Measurements from ENCODE around the gene AHCYL2. TPM values are rescaled to one million over a fixed set of nuclear protein-coding genes. Genes with fewer than 3 reads are reported as not detected.
A peak's percentile ranks its signal among the peaks of the same experiment; 100 is the strongest.

AHCYL2 gene
- total and polyA plus RNA-seq, 2 experiments from 2014 or later = 7.8 to 29.4 TPM

- Histone ChIP-seq H2AFZ (no peak overlapping the region), H4K20me1 (replicated peaks; ENCODE audit: insufficient read depth) (no peaks in the 10 kb centered on the region), H3K9me2 (ENCODE audit: insufficient read depth) (no peaks in the 10 kb centered on the region), H3K4me2 (peak overlapping the region; percentile 10; the same call in 1 of the 2 replicates), H3K27ac (ENCODE audit: low read depth) (no peak overlapping the region), H3K36me3 (ENCODE audit: insufficient read depth) (no peaks in the 10 kb centered on the region), H3K4me3 (no peak overlapping the region), H3K27me3 (ENCODE audit: insufficient read depth) (no peaks in the 10 kb centered on the region), H3F3A (replicated peaks; ENCODE audit: low read depth) (no peaks in the 10 kb centered on the region), H3K4me1 (ENCODE audit: insufficient read depth) (peaks cover 17% of the 10 kb centered on the region), H3K79me2 (replicated peaks; ENCODE audit: insufficient read depth) (no peaks in the 10 kb centered on the region)
- DNase-seq (ENCODE audit: low spot score) (no peak), ATAC-seq (peak; percentile 50)
- Mint-ChIP-seq H3K27me3 (ENCODE audit: insufficient read depth, low read depth, poor library complexity) (peaks cover 2% of the 10 kb centered on the region), H3K4me3 (peak overlapping the region; percentile 5; the same call in 1 of the 3 replicates), H3K4me1 (peaks cover 19% of the 10 kb centered on the region), H3K27ac (no peak overlapping the region), H3K9me3 (no peaks in the 10 kb centered on the region), H3K36me3 (ENCODE audit: low read depth) (no peaks in the 10 kb centered on the region)
- TF ChIP-seq ZNF114 (CRISPR knock-in tag; IDR thresholded peaks at IDR 0.05) = no peak
- no peak for TF ChIP-seq REST (IDR thresholded peaks at IDR 0.05; ENCODE audit: unreplicated experiment)
- no peak for TF ChIP-seq STAT1 (IDR thresholded peaks at IDR 0.05; ENCODE audit: unreplicated experiment)
Measured at GRCh38 chr7:129341212-129341611, 116.4 kb downstream of the AHCYL2 start.

GRCh38 chr7:129341816-129342806, 117.3 kb downstream of the AHCYL2 start:
- no peak overlapping the region for H3K27ac Mint-ChIP-seq
- TF ChIP-seq EZH2phosphoT487 (IDR thresholded peaks at IDR 0.05; ENCODE audit: unreplicated experiment) (no peak), NANOG (IDR thresholded peaks at IDR 0.05; ENCODE audit: borderline replicate concordance) (no peak), ZNF331 (CRISPR knock-in tag; IDR thresholded peaks at IDR 0.05; ENCODE audit: low read depth) (no peak), ZNF114 (CRISPR knock-in tag; IDR thresholded peaks at IDR 0.05) (no peak), POLR2AphosphoS5 (IDR thresholded peaks at IDR 0.05; ENCODE audit: low read depth) (no peak), ETS1 (IDR thresholded peaks at IDR 0.05) (no peak), STAT1 (IDR thresholded peaks at IDR 0.05; ENCODE audit: unreplicated experiment) (no peak), ZNF462 (CRISPR knock-in tag; IDR thresholded peaks at IDR 0.05) (no peak)

More at GRCh38 chr7:129341816-129342806, 117.3 kb downstream of the AHCYL2 start:
- H3K4me3 Mint-ChIP-seq = no peak overlapping the region
- no peaks in the 10 kb centered on the region for H3F3A ChIP-seq (replicated peaks; ENCODE audit: low read depth)
- no peak for DNase-seq (ENCODE audit: low spot score)
- peaks cover 19% of the 10 kb centered on the region for H3K4me1 Mint-ChIP-seq
- no peak overlapping the region for H3K27ac ChIP-seq (ENCODE audit: low read depth)
- H3K4me1 ChIP-seq (ENCODE audit: insufficient read depth) = peaks cover 17% of the 10 kb centered on the region
- H3K36me3 Mint-ChIP-seq (ENCODE audit: low read depth) = no peaks in the 10 kb centered on the region
- H3K4me3 ChIP-seq = no peak overlapping the region
- H3K36me3 ChIP-seq (ENCODE audit: insufficient read depth) = no peaks in the 10 kb centered on the region
- no peak overlapping the region for H2AFZ ChIP-seq
- H3K27me3 ChIP-seq (ENCODE audit: insufficient read depth) = no peaks in the 10 kb centered on the region
- H4K20me1 ChIP-seq (replicated peaks; ENCODE audit: insufficient read depth) = no peaks in the 10 kb centered on the region
- H3K9me2 ChIP-seq (ENCODE audit: insufficient read depth) = no peaks in the 10 kb centered on the region
- ATAC-seq = no peak
- peaks cover 2% of the 10 kb centered on the region for H3K27me3 Mint-ChIP-seq (ENCODE audit: insufficient read depth, low read depth, poor library complexity)
- no peaks in the 10 kb centered on the region for H3K79me2 ChIP-seq (replicated peaks; ENCODE audit: insufficient read depth)
- H3K4me2 ChIP-seq = 0 out of 2 replicates have a peak overlapping the region, but pooled peaks have one; percentile 10
- H3K9me3 Mint-ChIP-seq = no peaks in the 10 kb centered on the region

Data from GM23338 (cell line).